Suprapubic skin (tissue), 4 donors: ENCODE data around the gene EMC1.
"Not testable (repeated sequence)": the region's sequence is repeated elsewhere in the genome, so short reads cannot be mapped to it uniquely, and the experiment has no call there.

Source experiments
- CTCF ChIP-seq, 2 donors: fragments of 200-600 bp in 1 of 2; fragments of 450-650 bp in 1 of 2; sonication (generic) in 1 of 2; IDR thresholded peaks; one replicate each; pipeline ENCODE4 v1.5.1; 2016 to 2019; ENCODE audit warnings: antibody characterized with exemption in 2 of 2, mild to moderate bottlenecking in 1 of 2, moderate library complexity in 1 of 2
- EP300 ChIP-seq: sonication (generic); formaldehyde crosslinking; IDR thresholded peaks from one replicate; pipeline ENCODE4 v1.6.1; 2017; ENCODE audit warnings: antibody characterized with exemption
- POLR2A ChIP-seq, 2 donors: fragments of 450-650 bp; IDR thresholded peaks; one replicate each; pipeline ENCODE4 v1.6.1; 2017; ENCODE audit warnings: antibody characterized with exemption in 2 of 2, mild to moderate bottlenecking in 2 of 2, moderate library complexity in 2 of 2
- POLR2AphosphoS5 ChIP-seq, 3 donors: sonication (generic); formaldehyde crosslinking; IDR thresholded peaks; one replicate each; pipeline ENCODE4 v1.6.1; 2017; ENCODE audit warnings: antibody characterized with exemption in 3 of 3

GRCh38 chr1:19285366-19285765, 34.0 kb upstream of the EMC1 start:
- not testable (repeated sequence) for TF ChIP-seq CTCF (IDR thresholded peaks at IDR 0.05); POLR2A (IDR thresholded peaks at IDR 0.05); POLR2AphosphoS5 (IDR thresholded peaks at IDR 0.05); EP300
